Hindlimb muscle (tissue), 1 donor: ENCODE results near the gene IRAK3. TPM values are rescaled to one million over a fixed set of nuclear protein-coding genes. Genes with fewer than 3 reads are reported as not detected.
"Not testable (repeated sequence)": the region's sequence is repeated elsewhere in the genome, so short reads cannot be mapped to it uniquely, and the experiment has no call there.

ENCODE experiments used
- DNase-seq: peaks from one replicate; pipeline ENCODE4 v3.0.0-alpha.2; 2013
- polyA plus RNA-seq: library from polyadenylated mRNA; unstranded; fragments of 120-200 nt; gene quantifications from one replicate; pipeline ENCODE4 v1.2.1, GENCODE V29; 2013; ENCODE audit not compliant: insufficient read length

The IRAK3 gene
- polyA plus RNA-seq, 1 donor: 5.9 TPM

GRCh38 chr12:66174391-66175325, 14.4 kb upstream of the IRAK3 start:
- not testable (repeated sequence) for DNase-seq

- peak; percentile 55 for DNase-seq
Measured at GRCh38 chr12:66176105-66176900, 12.7 kb upstream of the IRAK3 start.

- no peak for DNase-seq
Measured at GRCh38 chr12:66182956-66183355, 6.1 kb upstream of the IRAK3 start.

GRCh38 chr12:66184822-66185221, 4.2 kb upstream of the IRAK3 start:
- DNase-seq: not testable (repeated sequence)

- DNase-seq: no peak
Measured at GRCh38 chr12:66187036-66187435, 2.0 kb upstream of the IRAK3 start.

- no peak for DNase-seq
Measured at GRCh38 chr12:66187821-66188220, 1.2 kb upstream of the IRAK3 start.

- DNase-seq: no peak
Measured at GRCh38 chr12:66189486-66189843, 451 bp downstream of the IRAK3 start.

GRCh38 chr12:66189889-66190288, 875 bp downstream of the IRAK3 start:
- no peak for DNase-seq

GRCh38 chr12:66190519-66191370, 1.7 kb downstream of the IRAK3 start:
- DNase-seq: no peak

- no peak for DNase-seq
Measured at GRCh38 chr12:66191547-66192126, 2.6 kb downstream of the IRAK3 start.

- no peak for DNase-seq
Measured at GRCh38 chr12:66194122-66194521, 5.1 kb downstream of the IRAK3 start.

GRCh38 chr12:66195242-66195641, 6.2 kb downstream of the IRAK3 start:
- no peak for DNase-seq

GRCh38 chr12:66196806-66197205, 7.8 kb downstream of the IRAK3 start:
- peak; percentile 7 for DNase-seq

GRCh38 chr12:66197495-66197921, 8.5 kb downstream of the IRAK3 start:
- DNase-seq: peak; percentile 34

- no peak for DNase-seq
Measured at GRCh38 chr12:66199141-66199540, 10.1 kb downstream of the IRAK3 start.

GRCh38 chr12:66199831-66200509, 11.0 kb downstream of the IRAK3 start:
- DNase-seq: no peak

- DNase-seq: no peak
Measured at GRCh38 chr12:66203820-66204219, 14.8 kb downstream of the IRAK3 start.

- no peak for DNase-seq
Measured at GRCh38 chr12:66206141-66206540, 17.1 kb downstream of the IRAK3 start.

GRCh38 chr12:66210840-66211239, 21.8 kb downstream of the IRAK3 start:
- no peak for DNase-seq

- DNase-seq: not testable (repeated sequence)
Measured at GRCh38 chr12:66211573-66211972, 22.6 kb downstream of the IRAK3 start.

GRCh38 chr12:66213011-66213410, 24.0 kb downstream of the IRAK3 start:
- not testable (repeated sequence) for DNase-seq
